Stimulated activated effector memory CD8-positive, alpha-beta T cell treated with anti-CD3 and anti-CD28 coated beads, Interleukin-12 subunit alpha, Interleukin-12 subunit beta, amount 100 ng/mL, for 72 hours (primary cell): Measurements from ENCODE around the gene PDE2A.
A peak's percentile ranks its signal among the peaks of the same experiment; 100 is the strongest.

ENCODE experiments used
- ATAC-seq: fragments of 150-1000 bp; cut with Tn5 transposase; 2 replicates; pipeline ENCODE4 v1.10.0; 2021
- DNase-seq, 2 donors: peaks; one replicate each; pipeline ENCODE4 v3.0.0; 2021 to 2022; ENCODE audit warnings: low spot score in 2 of 2
- H3K27ac Mint-ChIP-seq: one replicate; pipeline ENCODE4 v1.8.0; 2022; ENCODE audit warnings: mild to moderate bottlenecking, mixed read lengths
- H3K36me3 Mint-ChIP-seq: one replicate; pipeline ENCODE4 v1.8.0; 2022; ENCODE audit warnings: mild to moderate bottlenecking, mixed read lengths
- H3K4me1 Mint-ChIP-seq: one replicate; pipeline ENCODE4 v1.8.0; 2022; ENCODE audit warnings: mixed read lengths
- H3K4me3 Mint-ChIP-seq: one replicate; pipeline ENCODE4 v1.8.0; 2022; ENCODE audit warnings: mild to moderate bottlenecking, mixed read lengths
- H3K9me3 Mint-ChIP-seq: one replicate; pipeline ENCODE4 v1.8.0; 2022; ENCODE audit warnings: mixed read lengths

PDE2A gene

GRCh38 chr11:72710278-72710677 is 36.1 kb upstream of the PDE2A start:
- peaks cover 52% of the 10 kb centered on the region for H3K4me1 Mint-ChIP-seq
- peaks cover 100% of the 10 kb centered on the region for H3K36me3 Mint-ChIP-seq
- no peaks in the 10 kb centered on the region for H3K9me3 Mint-ChIP-seq
- ATAC-seq (no peak), DNase-seq (no peak)
- H3K4me3 Mint-ChIP-seq, result no peak overlapping the region
- peak overlapping the region; percentile 83 for H3K27ac Mint-ChIP-seq

- DNase-seq (no peak), ATAC-seq (no peak)
- Mint-ChIP-seq H3K36me3 (peaks cover 100% of the 10 kb centered on the region), H3K4me3 (no peak overlapping the region), H3K27ac (peak overlapping the region; percentile 23), H3K4me1 (peaks cover 47% of the 10 kb centered on the region), H3K9me3 (no peaks in the 10 kb centered on the region)
These were observed 35.4 kb upstream of the PDE2A start for GRCh38 chr11:72709478-72710238.

GRCh38 chr11:72707032-72707431 is 32.8 kb upstream of the PDE2A start:
- H3K9me3 Mint-ChIP-seq, result no peaks in the 10 kb centered on the region
- DNase-seq, result no peak
- H3K36me3 Mint-ChIP-seq, result peaks cover 86% of the 10 kb centered on the region
- no peak for ATAC-seq
- peak overlapping the region; percentile 89 for H3K27ac Mint-ChIP-seq
- H3K4me1 Mint-ChIP-seq, result peaks cover 28% of the 10 kb centered on the region
- H3K4me3 Mint-ChIP-seq, result no peak overlapping the region

- Mint-ChIP-seq H3K27ac (peak overlapping the region; percentile 89), H3K36me3 (peaks cover 86% of the 10 kb centered on the region)
These were observed 32.4 kb upstream of the PDE2A start for GRCh38 chr11:72706579-72706978.

GRCh38 chr11:72705442-72706365 is 31.5 kb upstream of the PDE2A start:
- DNase-seq (no peak), ATAC-seq (no peak)
- Mint-ChIP-seq H3K4me1 (peaks cover 28% of the 10 kb centered on the region), H3K36me3 (peaks cover 86% of the 10 kb centered on the region), H3K9me3 (no peaks in the 10 kb centered on the region), H3K27ac (peak overlapping the region; percentile 89), H3K4me3 (no peak overlapping the region)

More at GRCh38 chr11:72706579-72706978, 32.4 kb upstream of the PDE2A start:
- no peak for ATAC-seq
- no peak for DNase-seq
- H3K4me3 Mint-ChIP-seq, result no peak overlapping the region
- H3K9me3 Mint-ChIP-seq, result no peaks in the 10 kb centered on the region
- H3K4me1 Mint-ChIP-seq, result peaks cover 28% of the 10 kb centered on the region

GRCh38 chr11:72704783-72705265 is 30.6 kb upstream of the PDE2A start:
- DNase-seq (no peak), ATAC-seq (no peak)
- no peak overlapping the region for H3K4me3 Mint-ChIP-seq
- peak overlapping the region; percentile 62 for H3K27ac Mint-ChIP-seq
- H3K9me3 Mint-ChIP-seq, result no peaks in the 10 kb centered on the region
- peaks cover 29% of the 10 kb centered on the region for H3K4me1 Mint-ChIP-seq
- peaks cover 86% of the 10 kb centered on the region for H3K36me3 Mint-ChIP-seq

- no peaks in the 10 kb centered on the region for H3K9me3 Mint-ChIP-seq
These were observed 30.0 kb upstream of the PDE2A start for GRCh38 chr11:72704028-72704782.

GRCh38 chr11:72703267-72704008 is 29.2 kb upstream of the PDE2A start:
- Mint-ChIP-seq H3K4me1 (peaks cover 29% of the 10 kb centered on the region), H3K9me3 (no peaks in the 10 kb centered on the region), H3K27ac (peak overlapping the region; percentile 65), H3K36me3 (peaks cover 86% of the 10 kb centered on the region), H3K4me3 (no peak overlapping the region)
- DNase-seq, result no peak
- ATAC-seq, result no peak

More at GRCh38 chr11:72704028-72704782, 30.0 kb upstream of the PDE2A start:
- Mint-ChIP-seq H3K27ac (peak overlapping the region; percentile 62), H3K4me1 (peaks cover 29% of the 10 kb centered on the region), H3K36me3 (peaks cover 86% of the 10 kb centered on the region), H3K4me3 (no peak overlapping the region)
- ATAC-seq (no peak), DNase-seq (no peak)

GRCh38 chr11:72702577-72703241 is 28.5 kb upstream of the PDE2A start:
- no peak for DNase-seq
- ATAC-seq, result no peak
- H3K36me3 Mint-ChIP-seq, result peaks cover 86% of the 10 kb centered on the region
- no peak overlapping the region for H3K4me3 Mint-ChIP-seq
- peak overlapping the region; percentile 65 for H3K27ac Mint-ChIP-seq
- H3K9me3 Mint-ChIP-seq, result no peaks in the 10 kb centered on the region
- peaks cover 23% of the 10 kb centered on the region for H3K4me1 Mint-ChIP-seq

- H3K4me3 Mint-ChIP-seq, result no peak overlapping the region
- peaks cover 86% of the 10 kb centered on the region for H3K36me3 Mint-ChIP-seq
- ATAC-seq (no peak), DNase-seq (no peak)
- no peaks in the 10 kb centered on the region for H3K9me3 Mint-ChIP-seq
- peak overlapping the region; percentile 65 for H3K27ac Mint-ChIP-seq
- peaks cover 17% of the 10 kb centered on the region for H3K4me1 Mint-ChIP-seq
These were observed 27.9 kb upstream of the PDE2A start for GRCh38 chr11:72702096-72702495.

- no peaks in the 10 kb centered on the region for H3K9me3 Mint-ChIP-seq
These were observed 27.2 kb upstream of the PDE2A start for GRCh38 chr11:72701466-72701865.

GRCh38 chr11:72700146-72700545 is 25.9 kb upstream of the PDE2A start:
- Mint-ChIP-seq H3K36me3 (peaks cover 83% of the 10 kb centered on the region), H3K9me3 (no peaks in the 10 kb centered on the region), H3K4me1 (peaks cover 22% of the 10 kb centered on the region), H3K27ac (peak overlapping the region; percentile 63), H3K4me3 (no peak overlapping the region)
- ATAC-seq, result no peak
- DNase-seq, result no peak

More at GRCh38 chr11:72701466-72701865, 27.2 kb upstream of the PDE2A start:
- H3K36me3 Mint-ChIP-seq, result peaks cover 83% of the 10 kb centered on the region
- H3K27ac Mint-ChIP-seq, result peak overlapping the region; percentile 56
- no peak for DNase-seq
- H3K4me1 Mint-ChIP-seq, result peaks cover 16% of the 10 kb centered on the region
- no peak for ATAC-seq
- H3K4me3 Mint-ChIP-seq, result no peak overlapping the region

- Mint-ChIP-seq H3K36me3 (peaks cover 94% of the 10 kb centered on the region), H3K9me3 (no peaks in the 10 kb centered on the region), H3K4me3 (no peak overlapping the region), H3K27ac (peak overlapping the region; percentile 63), H3K4me1 (peaks cover 36% of the 10 kb centered on the region)
- ATAC-seq, result no peak
- DNase-seq, result no peak
These were observed 23.6 kb upstream of the PDE2A start for GRCh38 chr11:72697814-72698213.
